Adipose tissue (tissue), 3 donors: ENCODE measurements around the gene COL19A1. TPM values are rescaled to one million over a fixed set of nuclear protein-coding genes. Genes with fewer than 3 reads are reported as not detected.
"Not testable (repeated sequence)": the region's sequence is repeated elsewhere in the genome, so short reads cannot be mapped to it uniquely, and the experiment has no call there.

Experiments
- H3K27ac ChIP-seq: one replicate; pipeline ENCODE4 v1.5.1; 2013; ENCODE audit warnings: low read depth, low read length
- WGBS, 3 donors: extraction: QIAGEN DNeasy Blood & Tissue Kit; methylation state at CpG; one replicate each; pipeline ENCODE4 v1.1.7; 2013; 5-methylcytosine and 5-hydroxymethylcytosine counted together
- polyA plus RNA-seq, 3 donors: library from polyadenylated mRNA; stranded (reverse); fragments of 200-250 nt; gene quantifications; one replicate each; pipeline ENCODE4 v1.2.3, GENCODE V29; 2013
- donor health status: healthy with polysubstance abuse.
- donor health status: Bipolar disorder and iron deficiency.
- donor health status: healthy.

Gene COL19A1
- polyA plus RNA-seq, 3 donors, result 0.09 TPM; not detected in 2

DNA sequence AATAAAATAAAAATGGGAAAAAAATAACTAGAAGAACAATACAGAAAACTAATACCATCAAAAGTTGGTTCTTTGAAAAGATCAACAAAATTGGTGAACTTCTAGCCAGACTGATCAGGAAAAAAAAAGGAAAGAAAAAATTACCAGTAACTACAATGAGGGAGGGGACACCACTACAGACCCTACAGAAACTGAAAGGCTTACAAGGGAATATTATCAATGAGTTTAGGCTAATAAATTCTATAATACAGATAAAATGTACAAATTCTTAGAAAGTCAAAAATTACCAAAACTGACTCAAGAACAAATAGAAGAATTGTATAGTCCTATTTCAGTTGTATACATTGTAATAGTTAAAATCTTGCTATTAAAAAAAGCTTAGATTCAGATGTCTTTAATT, 141.8 kb downstream of the COL19A1 start:
- H3K27ac ChIP-seq, result no peak overlapping the region

DNA sequence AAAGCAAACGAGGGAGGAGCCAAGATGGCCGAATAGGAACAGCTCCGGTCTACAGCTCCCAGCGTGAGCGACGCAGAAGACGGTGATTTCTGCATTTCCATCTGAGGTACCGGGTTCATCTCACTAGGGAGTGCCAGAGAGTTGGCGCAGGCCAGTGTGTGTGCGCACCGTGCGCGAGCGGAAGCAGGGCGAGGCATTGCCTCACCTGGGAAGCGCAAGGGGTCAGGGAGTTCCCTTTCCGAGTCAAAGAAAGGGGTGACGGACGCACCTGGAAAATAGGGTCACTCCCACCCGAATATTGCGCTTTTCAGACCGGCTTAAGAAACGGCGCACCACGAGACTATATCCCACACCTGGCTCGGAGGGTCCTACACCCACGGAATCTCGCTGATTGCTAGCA, 144.0 kb downstream of the COL19A1 start:
- 91 to 96% (median 96%) methylated on average over 22 to 26 of the region's 28 CpGs for WGBS, 3 donors
- not testable (repeated sequence) for H3K27ac ChIP-seq

DNA sequence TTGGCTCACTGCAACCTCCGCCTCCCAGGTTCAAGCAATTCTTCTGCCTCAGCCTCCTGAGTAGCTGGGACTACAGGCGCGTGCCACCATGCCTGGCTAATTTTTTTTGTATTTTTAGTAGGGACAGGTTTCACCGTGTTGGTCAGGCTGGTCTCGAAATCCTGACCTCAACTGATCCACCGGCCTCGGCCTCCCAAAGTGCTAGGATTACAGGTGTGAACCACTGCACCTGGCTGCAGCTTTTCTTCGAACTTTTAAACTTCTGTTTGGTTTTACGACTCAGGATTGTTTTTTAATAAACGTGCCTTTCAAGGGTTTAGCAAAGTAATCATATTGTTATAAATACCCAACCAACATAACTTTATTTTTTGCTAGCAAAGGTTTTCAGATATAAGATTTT, 156.8 kb downstream of the COL19A1 start:
- 88 to 90% (median 89%) methylated on average over 10 of the region's 10 CpGs for WGBS, 3 donors

DNA sequence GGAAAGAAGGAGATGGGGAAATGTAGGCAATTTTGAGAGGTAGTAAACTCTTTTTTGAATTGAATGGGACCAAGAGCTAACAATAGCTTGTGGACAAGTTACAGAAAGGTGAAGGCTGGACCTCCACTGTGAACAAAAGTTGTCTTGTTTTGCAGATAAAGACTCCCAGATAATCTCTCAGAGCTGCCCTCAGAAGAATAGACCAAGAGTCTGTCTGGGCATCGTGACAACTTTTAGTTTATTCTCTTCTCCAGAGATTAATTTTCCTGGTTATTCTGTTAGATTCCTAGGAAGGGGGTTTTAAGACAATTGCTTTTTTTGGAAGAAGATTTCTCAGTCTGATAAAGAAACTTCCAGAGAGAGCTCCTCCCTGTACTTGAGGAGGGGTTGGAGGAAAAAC, 161.9 kb downstream of the COL19A1 start:
- no peak overlapping the region for H3K27ac ChIP-seq
- WGBS, 3 donors, result 54 to 72% (median 66%) methylated on average over 1 of the region's 1 CpG

More for the DNA sequence above, 156.8 kb downstream of the COL19A1 start:
- not testable (repeated sequence) for H3K27ac ChIP-seq

DNA sequence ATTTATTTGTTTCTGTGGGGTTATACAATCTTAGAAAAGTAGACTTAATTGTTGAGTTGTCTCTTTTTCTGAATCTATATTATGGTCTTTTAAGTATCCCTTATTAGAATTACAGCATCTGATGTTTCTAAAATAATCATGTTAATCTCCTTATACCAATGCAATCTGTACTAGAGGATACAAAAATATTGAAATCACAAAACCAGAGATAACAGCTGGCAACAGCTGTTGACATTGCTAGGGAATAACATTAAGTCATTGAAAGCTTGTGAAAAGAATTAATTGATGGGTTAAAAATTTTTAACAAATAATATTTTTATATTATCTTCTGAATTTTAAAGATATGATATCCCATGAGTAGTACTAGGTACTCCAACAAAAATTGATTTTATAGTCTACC, 162.6 kb downstream of the COL19A1 start:
- H3K27ac ChIP-seq, result no peak overlapping the region

DNA sequence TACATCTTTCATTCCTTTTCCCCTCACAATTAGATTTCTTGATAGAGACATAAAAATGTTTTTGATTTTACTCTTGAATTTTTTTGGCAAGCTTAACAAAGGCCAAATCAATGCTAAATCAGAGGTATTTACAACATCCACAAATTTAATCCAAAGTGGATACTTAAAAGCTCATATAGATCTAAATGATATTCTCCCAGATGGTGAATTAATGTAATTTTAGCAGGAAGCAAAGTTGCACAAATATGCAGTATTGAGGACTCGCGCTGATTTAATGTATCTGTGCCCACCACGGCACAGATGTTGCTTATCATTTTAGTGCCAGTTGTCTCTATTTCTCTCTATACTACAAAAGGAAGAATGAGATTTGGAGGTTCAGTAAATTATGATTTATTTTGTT, 167.4 kb downstream of the COL19A1 start:
- no peak overlapping the region for H3K27ac ChIP-seq
- WGBS, 3 donors, result 89 to 96% (median 90%) methylated on average over 3 of the region's 3 CpGs

DNA sequence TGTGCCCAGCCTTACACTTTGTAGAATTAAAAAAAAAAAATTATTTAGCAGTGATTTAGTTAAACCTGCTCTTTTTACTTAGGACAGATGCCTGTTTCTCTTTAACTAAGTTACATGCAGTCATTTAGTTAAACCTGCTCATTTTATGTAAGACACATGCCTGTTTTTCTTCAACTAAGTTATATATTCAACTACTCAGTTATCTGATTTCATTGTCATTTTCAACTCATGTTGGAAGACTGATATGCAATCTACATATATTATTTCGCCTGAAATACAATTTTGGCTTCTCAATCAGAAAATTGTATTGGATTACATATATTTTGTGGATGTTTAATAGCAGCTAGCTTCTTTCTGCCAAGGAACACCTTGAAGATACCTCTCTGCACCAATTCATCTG, 171.1 kb downstream of the COL19A1 start:
- H3K27ac ChIP-seq, result no peak overlapping the region
- WGBS, 3 donors, result 71 to 80% (median 74%) methylated on average over 1 of the region's 1 CpG

DNA sequence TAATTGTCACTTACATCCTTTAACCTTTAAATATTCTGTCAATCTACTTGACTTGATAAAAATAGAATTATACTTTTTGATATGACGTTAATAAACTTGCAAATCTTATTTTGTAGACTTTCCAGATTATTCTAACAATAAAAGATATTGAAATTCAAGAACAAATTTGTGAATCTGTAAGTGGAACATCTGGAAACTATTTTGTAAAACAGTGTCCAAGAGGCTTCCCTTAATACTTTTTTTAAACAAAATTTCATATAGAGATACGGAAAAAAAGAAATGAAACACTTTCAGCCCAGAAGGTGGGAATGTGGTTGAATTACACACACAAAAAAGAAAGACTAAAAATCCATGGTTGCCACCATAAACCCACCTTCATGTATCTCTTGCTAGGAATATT, 174.4 kb downstream of the COL19A1 start:
- 57 to 79% (median 61%) methylated on average over 2 of the region's 2 CpGs for WGBS, 3 donors
- H3K27ac ChIP-seq, result no peak overlapping the region

DNA sequence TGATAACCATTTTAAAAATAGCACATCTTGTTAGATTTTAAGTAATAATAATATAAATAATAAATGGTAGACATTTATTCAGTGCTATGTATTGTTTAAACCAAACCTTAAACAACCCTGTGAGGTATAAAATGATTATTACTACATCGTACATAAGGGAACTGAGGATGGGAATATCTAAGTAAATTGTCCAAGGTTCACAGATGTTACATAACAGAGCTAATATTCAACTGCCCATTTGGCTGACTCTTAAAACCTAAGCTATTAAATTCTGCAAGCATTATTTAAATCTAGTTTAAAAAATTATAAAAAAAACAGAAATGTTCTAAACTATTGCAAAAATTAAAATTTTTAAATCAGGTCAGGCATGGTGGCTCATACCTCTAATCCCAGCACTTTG, 175.1 kb downstream of the COL19A1 start:
- no peak overlapping the region for H3K27ac ChIP-seq
- WGBS, 3 donors, result 53 to 72% (median 71%) methylated on average over 1 of the region's 1 CpG

DNA sequence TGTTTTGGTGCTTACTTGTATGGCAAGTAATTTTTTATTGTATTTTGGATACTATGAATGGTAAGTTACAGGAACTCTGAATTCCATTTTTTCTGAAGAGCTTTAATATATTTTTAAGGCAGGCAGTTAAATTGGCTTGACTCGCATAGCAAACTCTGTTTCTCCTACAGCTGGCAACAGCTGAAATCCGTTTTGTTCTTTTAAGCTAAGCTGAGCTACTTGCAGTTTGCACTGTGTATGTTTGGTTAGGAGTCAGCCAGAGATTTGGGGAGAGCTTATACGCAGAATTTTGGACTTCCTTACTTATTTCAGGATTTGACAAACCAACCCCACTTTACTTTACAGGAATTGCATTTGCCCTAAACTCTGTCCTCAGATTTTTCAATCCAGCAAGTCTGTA, 179.1 kb downstream of the COL19A1 start:
- H3K27ac ChIP-seq, result no peak overlapping the region
- WGBS, 3 donors, result 59 to 65% (median 60%) methylated on average over 3 of the region's 3 CpGs

DNA sequence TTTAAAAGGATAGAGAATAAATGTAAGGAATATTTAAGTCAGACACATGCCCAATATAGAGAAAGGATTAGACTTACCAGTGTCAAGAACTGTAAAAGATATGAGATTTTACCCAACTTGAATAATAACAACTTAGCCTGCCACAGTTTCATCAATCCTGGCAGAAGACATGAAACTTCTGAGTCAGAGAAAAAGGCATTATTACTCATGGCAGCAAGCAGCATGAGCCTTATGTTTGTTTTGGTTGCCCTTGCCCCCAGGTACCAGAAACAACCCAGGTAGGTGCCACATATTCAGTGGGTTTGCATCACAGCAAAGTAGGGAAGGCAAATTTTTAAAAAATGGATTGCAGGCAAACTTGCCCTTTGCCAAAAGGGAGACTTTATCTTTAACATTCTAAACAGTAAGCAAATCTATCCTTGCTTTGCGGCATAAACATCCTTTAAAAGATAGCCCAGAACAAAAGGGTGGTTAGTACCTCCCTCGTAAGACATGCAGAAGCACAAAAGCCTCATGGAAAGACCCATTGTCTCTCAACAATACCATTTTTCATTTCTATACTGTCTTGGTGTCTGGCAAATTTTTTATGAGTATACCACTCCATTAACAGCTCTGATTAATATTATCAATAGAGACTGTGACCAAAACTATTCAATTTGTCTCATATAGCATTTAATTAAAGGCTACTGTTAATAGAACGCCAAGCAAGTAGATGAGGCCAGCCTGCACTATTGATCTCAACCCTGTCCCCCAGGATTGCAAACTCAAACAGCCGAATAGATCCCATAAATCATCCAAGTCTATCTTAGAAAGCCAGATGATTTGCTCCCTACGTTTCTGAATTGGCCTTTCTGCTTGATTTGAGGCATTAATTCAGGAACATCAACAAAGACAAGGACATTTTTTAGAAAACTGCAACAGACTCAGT, 185.1 kb downstream of the COL19A1 start:
- H3K27ac ChIP-seq, result no peak overlapping the region
- 70 to 81% (median 77%) methylated on average over 5 of the region's 5 CpGs for WGBS, 3 donors

DNA sequence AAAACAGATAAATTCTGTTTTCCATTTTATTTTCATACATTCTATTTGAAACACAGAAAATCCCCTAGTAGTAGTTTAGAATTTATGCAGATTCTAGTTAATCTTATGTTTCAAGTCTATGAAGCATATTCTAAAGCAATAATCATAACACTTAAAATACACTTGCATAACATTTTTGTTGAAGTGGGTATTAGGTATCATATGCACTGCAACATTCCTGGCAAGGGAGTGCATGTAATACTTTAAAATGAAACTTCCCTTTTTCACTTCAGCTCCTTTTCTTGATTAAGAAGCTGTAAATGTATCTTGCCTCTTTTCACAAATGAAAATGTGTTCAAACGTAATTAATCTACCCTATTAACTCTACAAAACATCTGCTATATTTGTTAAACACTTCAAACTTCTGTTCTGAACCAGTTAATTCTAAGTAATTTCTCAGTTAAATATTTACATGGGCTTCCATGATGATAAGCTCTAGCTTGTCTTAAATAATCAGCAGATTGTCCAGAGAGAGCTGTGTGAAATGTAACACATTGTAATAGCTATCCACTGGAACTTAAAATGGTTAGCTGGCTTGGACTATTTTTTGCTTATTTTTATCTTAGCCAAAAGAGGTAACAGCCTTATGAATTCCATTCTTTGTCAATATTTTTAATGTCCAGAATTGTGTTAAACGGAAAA, 192.8 kb downstream of the COL19A1 start:
- WGBS, 3 donors, result 25 to 46% (median 36%) methylated on average over 2 of the region's 2 CpGs
- H3K27ac ChIP-seq, result no peak overlapping the region

DNA sequence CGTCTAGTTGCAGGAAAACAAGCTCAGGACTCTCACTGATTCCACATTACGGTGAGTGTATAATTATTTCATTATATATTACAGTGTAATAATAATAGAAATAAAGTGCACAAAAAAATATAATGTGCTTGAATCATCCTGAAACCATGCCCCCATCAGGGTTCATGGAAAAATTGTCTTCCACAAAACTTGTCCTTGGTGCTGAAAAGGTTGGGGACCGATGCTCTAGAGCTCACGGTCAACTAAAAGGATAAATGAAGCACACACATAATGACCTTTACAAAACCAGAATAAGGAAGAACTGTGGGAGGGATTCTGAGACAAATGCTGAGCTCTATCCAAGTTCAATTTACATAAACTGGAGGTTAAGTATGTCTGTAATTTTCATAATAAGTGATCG, 194.3 kb downstream of the COL19A1 start:
- WGBS, 3 donors, result 91 to 95% (median 91%) methylated on average over 5 of the region's 5 CpGs
- no peak overlapping the region for H3K27ac ChIP-seq

DNA sequence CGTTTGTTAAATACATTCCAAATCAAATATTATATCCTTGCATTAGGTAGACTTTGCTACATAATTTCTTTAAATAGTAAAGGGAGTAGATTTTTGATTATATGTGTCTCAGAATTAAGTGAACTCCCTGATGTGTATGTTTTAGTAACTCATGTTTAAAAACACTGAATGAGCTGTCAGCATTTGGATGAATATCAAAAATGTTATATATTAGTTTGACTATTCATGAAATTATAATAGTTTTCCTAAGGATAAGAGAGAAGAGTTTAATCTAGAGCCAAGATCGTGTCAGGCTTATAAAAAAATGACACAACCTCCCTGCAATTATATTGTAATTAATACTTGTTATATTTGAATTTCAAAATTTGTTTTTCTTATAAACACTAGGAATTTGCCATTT, 195.2 kb downstream of the COL19A1 start:
- WGBS, 3 donors, result 57 to 92% (median 63%) methylated on average over 2 of the region's 2 CpGs
- H3K27ac ChIP-seq, result no peak overlapping the region

DNA sequence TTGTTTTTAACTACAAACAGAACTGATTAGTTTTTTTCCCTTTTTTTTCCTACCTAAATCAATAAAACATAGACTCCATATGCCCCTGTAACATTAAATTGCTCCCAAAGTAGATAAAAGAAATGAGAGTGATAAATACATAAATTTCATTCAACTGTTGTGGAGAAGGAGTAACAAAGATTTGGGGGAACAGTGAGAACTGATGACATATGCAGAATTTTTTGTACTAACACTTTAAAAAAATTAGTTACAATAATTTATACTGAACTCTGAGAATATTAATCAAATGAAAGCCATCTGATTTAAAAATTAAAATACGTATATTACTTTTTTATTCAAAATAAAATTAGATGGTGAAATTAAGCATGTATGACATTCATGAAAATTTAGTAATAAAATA, 195.7 kb downstream of the COL19A1 start:
- 78 to 89% (median 80%) methylated on average over 1 of the region's 1 CpG for WGBS, 3 donors
- no peak overlapping the region for H3K27ac ChIP-seq

DNA sequence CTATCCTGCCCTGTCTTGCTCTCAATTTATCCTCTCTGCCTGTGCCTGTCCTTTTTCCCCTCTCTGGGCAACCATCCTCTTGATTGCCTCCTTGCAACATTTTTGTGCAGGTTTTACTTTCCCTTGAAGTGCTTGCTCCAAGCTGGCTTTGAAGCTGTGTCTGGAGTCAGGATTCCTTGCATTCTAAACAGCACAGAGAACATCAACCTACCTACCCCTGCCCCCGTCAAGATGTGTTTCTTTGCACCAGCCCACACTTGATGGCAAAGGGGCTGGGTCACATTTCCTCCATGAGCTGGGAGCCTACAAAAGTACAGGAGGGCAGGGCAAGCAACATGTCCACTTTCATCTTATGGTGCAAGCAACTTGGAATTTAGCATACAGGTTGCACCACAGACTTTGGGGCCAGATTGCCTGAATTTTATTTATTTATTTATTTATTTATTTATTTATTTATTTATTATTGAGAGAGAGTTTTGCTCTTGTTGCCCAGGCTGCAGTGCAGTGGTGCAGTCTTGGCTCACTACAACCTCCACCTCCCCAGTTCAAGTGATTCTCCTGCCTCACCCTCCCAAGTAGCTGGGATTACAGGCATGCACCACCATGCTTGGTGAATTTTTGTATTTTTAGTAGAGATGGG, 206.3 kb downstream of the COL19A1 start:
- H3K27ac ChIP-seq, result no peak overlapping the region
- WGBS, 3 donors, result 77 to 83% (median 81%) methylated on average over 1 of the region's 1 CpG

DNA sequence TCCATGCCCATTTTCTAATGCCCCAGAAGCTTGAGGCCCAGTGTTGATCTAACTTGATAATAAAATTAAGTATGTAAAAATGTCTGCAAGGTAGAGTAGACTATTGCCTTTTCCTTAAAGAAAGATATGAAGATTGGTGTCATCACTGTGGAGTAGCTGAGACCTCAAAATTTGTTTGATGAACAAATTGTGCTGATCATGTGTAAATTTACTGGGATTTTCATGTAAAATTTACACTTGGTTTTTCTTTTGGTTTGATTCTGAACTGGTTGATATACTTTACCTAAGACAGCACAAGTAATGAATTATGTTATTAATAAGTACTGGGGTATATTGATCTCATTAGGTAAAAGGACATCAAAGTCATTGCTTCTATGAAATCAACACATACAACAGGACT, 207.3 kb downstream of the COL19A1 start:
- H3K27ac ChIP-seq, result no peak overlapping the region

DNA sequence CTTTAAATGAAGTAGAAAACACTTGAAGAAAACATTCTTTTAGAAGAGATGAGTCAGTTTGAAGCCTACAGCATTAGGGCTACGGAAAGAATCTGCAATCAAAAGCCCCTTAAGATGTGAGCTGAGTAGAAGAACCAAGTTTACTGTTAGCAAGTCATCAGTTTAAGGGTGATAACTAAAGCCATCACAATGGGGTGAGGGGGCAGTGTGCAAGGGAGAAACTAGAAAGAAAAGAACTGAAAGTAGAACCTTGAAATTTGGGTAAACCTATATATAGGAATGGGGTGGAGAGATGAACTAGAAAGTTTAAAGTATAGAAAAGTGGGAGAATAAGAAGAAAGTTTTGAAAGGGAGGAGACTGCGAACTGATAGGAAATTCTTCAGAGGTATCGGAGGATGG, 212.9 kb downstream of the COL19A1 start:
- H3K27ac ChIP-seq, result no peak overlapping the region
- WGBS, 3 donors, result 85 to 91% (median 88%) methylated on average over 3 of the region's 3 CpGs

DNA sequence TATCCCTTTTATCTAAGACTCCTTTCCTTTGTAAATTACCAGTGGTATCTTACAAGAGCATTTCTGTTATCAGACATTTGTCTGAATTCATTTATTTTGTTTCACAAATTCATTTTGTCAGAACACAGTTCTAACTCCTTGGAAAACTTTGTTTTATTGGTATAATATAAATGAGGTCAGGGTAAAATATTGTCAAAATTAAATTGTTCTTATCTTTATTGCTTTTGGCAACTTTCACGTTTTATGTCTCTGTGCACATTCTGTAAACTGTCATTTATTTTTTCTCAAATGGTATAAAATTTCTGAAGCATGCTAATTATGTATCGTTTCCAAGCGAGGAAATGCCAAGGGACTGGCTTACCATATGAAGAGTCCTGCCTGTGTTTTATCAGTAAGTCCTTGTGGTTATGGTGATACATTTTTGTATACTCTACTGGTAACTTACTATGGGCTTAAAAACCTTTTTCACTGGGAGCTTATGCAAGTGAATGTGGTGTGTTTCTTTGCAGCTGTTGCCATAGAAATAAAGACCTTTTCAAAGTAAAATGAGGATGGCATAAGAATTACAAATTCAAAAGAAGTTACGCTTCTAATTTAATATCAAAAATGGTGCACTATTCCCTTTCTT, 214.2 kb downstream of the COL19A1 start:
- no peak overlapping the region for H3K27ac ChIP-seq
- 52 to 63% (median 56%) methylated on average over 4 of the region's 4 CpGs for WGBS, 3 donors
